HCT116 (cell line): ENCODE data around the gene TMPRSS13.

Source experiments
- CBX3 ChIP-seq: IDR thresholded peaks from 2 replicates; pipeline ENCODE4 v1.6.1; 2012; ENCODE audit warnings: low read depth
- CEBPB ChIP-seq: IDR thresholded peaks from 2 replicates; pipeline ENCODE4 v1.6.1; 2012; ENCODE audit warnings: low read depth
- CTCF ChIP-seq, 3 experiments: fragments of 200-600 bp in 1 of 3; sonication (generic) in 1 of 3; IDR thresholded peaks in 2 of 3; conservative IDR thresholded peaks in 1 of 3; 2 replicates each; pipeline ENCODE4 v1.5.1; 2012 to 2017; ENCODE audit warnings: low read depth in 2 of 3, low read length in 2 of 3, antibody characterized with exemption in 1 of 3, borderline replicate concordance in 1 of 3, control low read depth in 1 of 3, mild to moderate bottlenecking in 1 of 3, mixed read lengths in 1 of 3, mixed run types in 1 of 3, moderate library complexity in 1 of 3; ENCODE audit not compliant: insufficient read depth in 1 of 3
- MAX ChIP-seq: IDR thresholded peaks from 2 replicates; pipeline ENCODE4 v1.6.1; 2012
- POLR2A ChIP-seq: IDR thresholded peaks from 2 replicates; pipeline ENCODE4 v1.7.0; 2011; ENCODE audit warnings: borderline replicate concordance; ENCODE audit not compliant: insufficient read depth, insufficient read length; ENCODE audit errors: extremely low read depth
- POLR2AphosphoS5 ChIP-seq: IDR thresholded peaks from 2 replicates; pipeline ENCODE4 v1.6.1; 2011; ENCODE audit warnings: mild to moderate bottlenecking, low read depth, low read length, moderate library complexity
- RAD21 ChIP-seq: IDR thresholded peaks from 2 replicates; pipeline ENCODE4 v1.6.1; 2012; ENCODE audit warnings: low read depth, mild to moderate bottlenecking
- TCF7L2 ChIP-seq: IDR thresholded peaks from 2 replicates; pipeline ENCODE4 v1.7.0; 2011; ENCODE audit warnings: borderline replicate concordance, inconsistent platforms; ENCODE audit not compliant: insufficient read depth, insufficient read length; ENCODE audit errors: extremely low read depth
- YY1 ChIP-seq: IDR thresholded peaks from 2 replicates; pipeline ENCODE4 v1.6.1; 2011; ENCODE audit warnings: low read length, low read depth, moderate library complexity, mild to moderate bottlenecking; ENCODE audit not compliant: insufficient replicate concordance; ENCODE audit errors: extremely low read depth
- ZNF274 ChIP-seq: fragments of 200-500 bp; sonication (Bioruptor generic); IDR thresholded peaks from 2 replicates; pipeline ENCODE4 v1.6.1; 2014; ENCODE audit warnings: mild to moderate bottlenecking, low read depth, low read length, inconsistent platforms

GRCh38 chr11:117914398-117914761 is 14.8 kb downstream of the TMPRSS13 start:
- TF ChIP-seq CTCF (IDR thresholded peaks at IDR 0.05 in 2 of 3, conservative IDR thresholded peaks at IDR 0.05 in 1 of 3; ENCODE audit: borderline replicate concordance in 1 of 3, insufficient read depth in 1 of 3, low read depth in 2 of 3, low read length in 2 of 3) (no peak), POLR2AphosphoS5 (no peak), CBX3 (no peak), POLR2A (no peak), RAD21 (no peak), TCF7L2 (no peak), YY1 (no peak), ZNF274 (no peak), CEBPB (no peak), MAX (no peak)
